SK-N-SH (cell line): ENCODE results near the gene ALKBH8. TPM values are rescaled to one million over a fixed set of nuclear protein-coding genes. Genes with fewer than 3 reads are reported as not detected.

Source experiments
- CTCF ChIA-PET: fragments of 300-600, 350-600 bp; formaldehyde crosslinking; extraction: SDS; loops from one replicate; lab custom pipeline; 2021; lab: Yijun Ruan, JAX
- POLR2A ChIA-PET: fragments of 350-600 bp; sonication (Branson Sonifier 250); formaldehyde crosslinking; extraction: SDS; loops from one replicate; lab custom pipeline; 2020; ENCODE audit warnings: antibody characterized with exemption, inconsistent platforms; lab: Yijun Ruan, JAX
- DNase-seq: peaks from one replicate; pipeline ENCODE4 v3.0.0; 2012
- H2AFZ ChIP-seq: fragments of 200-600 bp; sonication (generic); 2 replicates; pipeline ENCODE4 v1.8.1; 2016; ENCODE audit warnings: antibody characterized with exemption, mild to moderate bottlenecking, low read depth
- H3F3A ChIP-seq: fragments of 200-600 bp; sonication (generic); replicated peaks from 2 replicates; pipeline ENCODE3; 2016; ENCODE audit warnings: antibody characterized with exemption, mild to moderate bottlenecking; ENCODE audit not compliant: insufficient read depth
- H3K27ac ChIP-seq, 2 experiments: fragments of 200-500 bp in 1 of 2; fragments of 200-600 bp in 1 of 2; sonication (Bioruptor generic) in 1 of 2; sonication (generic), shearing (Covaris generic) in 1 of 2; 2 replicates each; pipeline versions ENCODE4 v1.5.1 to v1.6.1; 2014 to 2016; ENCODE audit warnings: low read depth in 2 of 2, inconsistent platforms in 1 of 2, low read length in 1 of 2, mild to moderate bottlenecking in 1 of 2, mixed read lengths in 1 of 2
- H3K27me3 ChIP-seq: fragments of 200-600 bp; sonication (generic), shearing (Covaris generic); 2 replicates; pipeline ENCODE4 v1.6.1; 2016; ENCODE audit warnings: mixed run types; ENCODE audit not compliant: insufficient read depth
- H3K36me3 ChIP-seq, 2 experiments: fragments of 200-500 bp in 1 of 2; fragments of 200-600 bp in 1 of 2; sonication (Bioruptor generic) in 1 of 2; sonication (generic) in 1 of 2; replicated peaks in 1 of 2; 2 replicates each; pipeline versions ENCODE3 to v1.5.1; 2014 to 2016; ENCODE audit warnings: low read length in 1 of 2, mild to moderate bottlenecking in 1 of 2; ENCODE audit not compliant: insufficient read depth in 2 of 2, control insufficient read depth in 1 of 2
- H3K4me1 ChIP-seq, 2 experiments: fragments of 200-500 bp in 1 of 2; fragments of 200-600 bp in 1 of 2; sonication (Bioruptor generic) in 1 of 2; sonication (generic), shearing (Covaris generic) in 1 of 2; 2 replicates each; pipeline versions ENCODE4 v1.5.1 to v1.6.1; 2014 to 2016; ENCODE audit warnings: low read depth in 1 of 2, low read length in 1 of 2, mixed run types in 1 of 2; ENCODE audit not compliant: insufficient read depth in 2 of 2, control insufficient read depth in 1 of 2
- H3K4me2 ChIP-seq: fragments of 200-600 bp; sonication (generic), shearing (Covaris generic); 2 replicates; pipeline ENCODE4 v1.6.1; 2017; ENCODE audit warnings: mixed run types
- H3K4me3 ChIP-seq, 2 experiments: fragments of 200-500 bp in 1 of 2; fragments of 200-600 bp in 1 of 2; sonication (Bioruptor generic) in 1 of 2; sonication (generic), shearing (Covaris generic) in 1 of 2; 2 replicates each; pipeline versions ENCODE4 v1.5.1 to v1.8.1; 2014 to 2016; ENCODE audit warnings: low read depth in 2 of 2, inconsistent platforms in 1 of 2, low read length in 1 of 2, mild to moderate bottlenecking in 1 of 2, mixed read lengths in 1 of 2, moderate library complexity in 1 of 2
- H3K79me2 ChIP-seq: fragments of 200-600 bp; sonication (generic); 2 replicates; pipeline ENCODE4 v1.8.1; 2017; ENCODE audit warnings: mild to moderate bottlenecking; ENCODE audit not compliant: insufficient read depth
- H3K9ac ChIP-seq: fragments of 200-600 bp; sonication (generic); 2 replicates; pipeline ENCODE4 v1.6.1; 2017; ENCODE audit warnings: mixed run types
- H3K9me2 ChIP-seq: fragments of 200-600 bp; sonication (generic); 2 replicates; pipeline ENCODE4 v1.6.1; 2017; ENCODE audit warnings: mixed run types
- H3K9me3 ChIP-seq: fragments of 200-600 bp; sonication (generic); 2 replicates; pipeline ENCODE4 v1.6.1; 2017; ENCODE audit warnings: mixed run types, mild to moderate bottlenecking, moderate library complexity
- H4K20me1 ChIP-seq: fragments of 200-600 bp; sonication (generic); 2 replicates; pipeline ENCODE4 v1.6.1; 2017; ENCODE audit warnings: mild to moderate bottlenecking, mixed run types; ENCODE audit not compliant: insufficient read depth
- ELF1 ChIP-seq: IDR thresholded peaks from 2 replicates; pipeline ENCODE4 v1.4.0; 2012
- EP300 ChIP-seq, 2 experiments: IDR thresholded peaks; 2 replicates each; pipeline versions ENCODE4 v1.4.0 to v1.6.1; 2012; ENCODE audit warnings: borderline replicate concordance in 1 of 2, low read depth in 1 of 2, low read length in 1 of 2
- EZH2phosphoT487 ChIP-seq: fragments of 200-600 bp; sonication (generic); IDR thresholded peaks from 2 replicates; pipeline ENCODE4 v1.6.1; 2017; ENCODE audit warnings: low read depth, mixed run types, mild to moderate bottlenecking, antibody characterized with exemption, moderate library complexity, borderline replicate concordance
- FOXJ3 ChIP-seq: sonication (generic); formaldehyde crosslinking; IDR thresholded peaks from 2 replicates; pipeline ENCODE4 v1.5.1; 2020; ENCODE audit warnings: mild to moderate bottlenecking, missing genetic modification reagents
- JUND ChIP-seq: IDR thresholded peaks from 2 replicates; pipeline ENCODE4 v1.4.0; 2012
- MEF2A ChIP-seq: IDR thresholded peaks from 2 replicates; pipeline ENCODE4 v1.4.0; 2012; ENCODE audit warnings: low read depth, borderline replicate concordance
- NRF1 ChIP-seq: IDR thresholded peaks from 2 replicates; pipeline ENCODE4 v1.6.1; 2012; ENCODE audit warnings: low read depth, mild to moderate bottlenecking, low read length
- RAD21 ChIP-seq: IDR thresholded peaks from 2 replicates; pipeline ENCODE4 v1.6.1; 2012; ENCODE audit warnings: mild to moderate bottlenecking, low read length
- RCOR1 ChIP-seq: fragments of 150-350 bp; IDR thresholded peaks from 2 replicates; pipeline ENCODE4 v1.6.1; 2017; ENCODE audit warnings: antibody characterized with exemption, low read length
- RXRA ChIP-seq: IDR thresholded peaks from 2 replicates; pipeline ENCODE4 v1.4.0; 2012; ENCODE audit warnings: low read depth, mild to moderate bottlenecking, borderline replicate concordance
- TAF1 ChIP-seq: IDR thresholded peaks from 2 replicates; pipeline ENCODE4 v1.6.1; 2012; ENCODE audit warnings: low read depth, mild to moderate bottlenecking, low read length, moderate library complexity, borderline replicate concordance
- TEAD4 ChIP-seq: IDR thresholded peaks from 2 replicates; pipeline ENCODE4 v1.4.0; 2012; ENCODE audit warnings: mild to moderate bottlenecking, borderline replicate concordance; ENCODE audit not compliant: insufficient read depth
- WGBS: methylation state at CpG from one replicate; pipeline ENCODE4 v1.1.6; 2017; ENCODE audit warnings: low lambda C conversion rate; 5-methylcytosine and 5-hydroxymethylcytosine counted together
- polyA plus RNA-seq, 3 experiments: library from polyadenylated mRNA; depleted of rRNA; stranded (reverse); fragments of >200 nt; gene quantifications; 2 replicates each; pipeline ENCODE4 v1.2.3, GENCODE V29; 2012
- TF ChIP-seq, protein P1 (sequence below): IDR thresholded peaks from 2 replicates; pipeline ENCODE4 v1.4.0; 2012; ENCODE audit warnings: low read depth, borderline replicate concordance
- TF ChIP-seq, protein P2 (sequence below): fragments of 200-600 bp; sonication (generic); IDR thresholded peaks from 2 replicates; pipeline ENCODE4 v1.6.1; 2017; ENCODE audit warnings: antibody characterized with exemption, mild to moderate bottlenecking, moderate library complexity
- TF ChIP-seq, protein P3 (sequence below): fragments of 150-350 bp; IDR thresholded peaks from 2 replicates; pipeline ENCODE4 v1.6.1; 2017; ENCODE audit warnings: antibody characterized with exemption, low read length, low read depth, borderline replicate concordance
- TF ChIP-seq, protein P4 (sequence below): fragments of 150-350 bp; IDR thresholded peaks from 2 replicates; pipeline ENCODE4 v1.6.1; 2016; ENCODE audit warnings: mild to moderate bottlenecking, low read depth, low read length

The ALKBH8 gene
- polyA plus RNA-seq, 1 of the 3 experiments (the other 2 are of a cell fraction), result 2.4 TPM

DNA sequence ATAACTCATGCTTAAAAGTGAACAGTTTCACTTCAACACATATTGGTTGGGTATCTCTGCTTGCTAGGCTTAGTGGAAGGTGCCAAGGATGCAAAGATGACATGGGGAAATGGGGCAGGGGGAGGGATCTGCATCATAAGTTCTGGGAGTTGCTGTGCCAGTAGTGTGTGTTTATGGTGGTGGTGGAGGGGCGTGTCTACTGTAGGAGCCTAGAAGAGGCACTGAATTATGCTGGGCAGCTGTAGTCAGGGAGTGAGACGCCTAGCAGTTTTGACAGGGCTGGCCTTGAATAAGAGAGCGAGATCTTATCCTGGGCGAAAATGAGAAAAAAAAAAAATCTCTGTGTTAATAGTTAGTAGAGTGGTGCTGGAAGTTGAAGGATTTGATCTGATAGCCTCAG is 28.4 kb upstream of the ALKBH8 start:
- H3K9me3 ChIP-seq, result no peaks in the 10 kb centered on the region
- TF ChIP-seq RXRA (no peak), MEF2A (no peak), TAF1 (no peak), TEAD4 (no peak), NRF1 (no peak), JUND (no peak), EZH2phosphoT487 (no peak), EP300 (IDR thresholded peaks at IDR 0.05; ENCODE audit: borderline replicate concordance in 1 of 2, low read depth in 1 of 2, low read length in 1 of 2) (no peak), RAD21 (no peak), ELF1 (no peak), RCOR1 (no peak), FOXJ3 (CRISPR knock-in tag) (no peak)
- TF ChIP-seq, protein P1, sequence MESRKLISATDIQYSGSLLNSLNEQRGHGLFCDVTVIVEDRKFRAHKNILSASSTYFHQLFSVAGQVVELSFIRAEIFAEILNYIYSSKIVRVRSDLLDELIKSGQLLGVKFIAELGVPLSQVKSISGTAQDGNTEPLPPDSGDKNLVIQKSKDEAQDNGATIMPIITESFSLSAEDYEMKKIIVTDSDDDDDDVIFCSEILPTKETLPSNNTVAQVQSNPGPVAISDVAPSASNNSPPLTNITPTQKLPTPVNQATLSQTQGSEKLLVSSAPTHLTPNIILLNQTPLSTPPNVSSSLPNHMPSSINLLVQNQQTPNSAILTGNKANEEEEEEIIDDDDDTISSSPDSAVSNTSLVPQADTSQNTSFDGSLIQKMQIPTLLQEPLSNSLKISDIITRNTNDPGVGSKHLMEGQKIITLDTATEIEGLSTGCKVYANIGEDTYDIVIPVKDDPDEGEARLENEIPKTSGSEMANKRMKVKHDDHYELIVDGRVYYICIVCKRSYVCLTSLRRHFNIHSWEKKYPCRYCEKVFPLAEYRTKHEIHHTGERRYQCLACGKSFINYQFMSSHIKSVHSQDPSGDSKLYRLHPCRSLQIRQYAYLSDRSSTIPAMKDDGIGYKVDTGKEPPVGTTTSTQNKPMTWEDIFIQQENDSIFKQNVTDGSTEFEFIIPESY, result no peak
- TF ChIP-seq, protein P2, sequence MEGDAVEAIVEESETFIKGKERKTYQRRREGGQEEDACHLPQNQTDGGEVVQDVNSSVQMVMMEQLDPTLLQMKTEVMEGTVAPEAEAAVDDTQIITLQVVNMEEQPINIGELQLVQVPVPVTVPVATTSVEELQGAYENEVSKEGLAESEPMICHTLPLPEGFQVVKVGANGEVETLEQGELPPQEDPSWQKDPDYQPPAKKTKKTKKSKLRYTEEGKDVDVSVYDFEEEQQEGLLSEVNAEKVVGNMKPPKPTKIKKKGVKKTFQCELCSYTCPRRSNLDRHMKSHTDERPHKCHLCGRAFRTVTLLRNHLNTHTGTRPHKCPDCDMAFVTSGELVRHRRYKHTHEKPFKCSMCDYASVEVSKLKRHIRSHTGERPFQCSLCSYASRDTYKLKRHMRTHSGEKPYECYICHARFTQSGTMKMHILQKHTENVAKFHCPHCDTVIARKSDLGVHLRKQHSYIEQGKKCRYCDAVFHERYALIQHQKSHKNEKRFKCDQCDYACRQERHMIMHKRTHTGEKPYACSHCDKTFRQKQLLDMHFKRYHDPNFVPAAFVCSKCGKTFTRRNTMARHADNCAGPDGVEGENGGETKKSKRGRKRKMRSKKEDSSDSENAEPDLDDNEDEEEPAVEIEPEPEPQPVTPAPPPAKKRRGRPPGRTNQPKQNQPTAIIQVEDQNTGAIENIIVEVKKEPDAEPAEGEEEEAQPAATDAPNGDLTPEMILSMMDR, result no peak
- TF ChIP-seq, protein P3, sequence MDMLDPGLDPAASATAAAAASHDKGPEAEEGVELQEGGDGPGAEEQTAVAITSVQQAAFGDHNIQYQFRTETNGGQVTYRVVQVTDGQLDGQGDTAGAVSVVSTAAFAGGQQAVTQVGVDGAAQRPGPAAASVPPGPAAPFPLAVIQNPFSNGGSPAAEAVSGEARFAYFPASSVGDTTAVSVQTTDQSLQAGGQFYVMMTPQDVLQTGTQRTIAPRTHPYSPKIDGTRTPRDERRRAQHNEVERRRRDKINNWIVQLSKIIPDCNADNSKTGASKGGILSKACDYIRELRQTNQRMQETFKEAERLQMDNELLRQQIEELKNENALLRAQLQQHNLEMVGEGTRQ, result no peak
- TF ChIP-seq, protein P4, sequence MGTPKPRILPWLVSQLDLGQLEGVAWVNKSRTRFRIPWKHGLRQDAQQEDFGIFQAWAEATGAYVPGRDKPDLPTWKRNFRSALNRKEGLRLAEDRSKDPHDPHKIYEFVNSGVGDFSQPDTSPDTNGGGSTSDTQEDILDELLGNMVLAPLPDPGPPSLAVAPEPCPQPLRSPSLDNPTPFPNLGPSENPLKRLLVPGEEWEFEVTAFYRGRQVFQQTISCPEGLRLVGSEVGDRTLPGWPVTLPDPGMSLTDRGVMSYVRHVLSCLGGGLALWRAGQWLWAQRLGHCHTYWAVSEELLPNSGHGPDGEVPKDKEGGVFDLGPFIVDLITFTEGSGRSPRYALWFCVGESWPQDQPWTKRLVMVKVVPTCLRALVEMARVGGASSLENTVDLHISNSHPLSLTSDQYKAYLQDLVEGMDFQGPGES, result no peak
- TF ChIP-seq, all 33 proteins: peak for 0
- no peak for DNase-seq
- no peak overlapping the region for H2AFZ ChIP-seq
- no peaks in the 10 kb centered on the region for H3K36me3 ChIP-seq
- H3K4me3 ChIP-seq, result no peak overlapping the region
- H3K9ac ChIP-seq, result no peak overlapping the region
- no peak overlapping the region for H3K4me2 ChIP-seq
- ChIA-PET POLR2A (no interaction called here), CTCF (interaction anchor here (0.8 to 1.2 kb wide), 5 partner anchors 17 to 177 kb away, joined by 3 to 5 read pairs (median 4); no protein-coding TSS in a partner anchor)
- no peak overlapping the region for H3K27ac ChIP-seq
- H3K27me3 ChIP-seq, result peaks cover 40% of the 10 kb centered on the region
- WGBS, result 22% methylated on average over 4 of the region's 4 CpGs
- no peaks in the 10 kb centered on the region for H3K9me2 ChIP-seq
- H3K4me1 ChIP-seq, result peaks cover 4 to 15% of the 10 kb centered on the region in 2 experiments; a peak in 1 of 4 replicates
- H4K20me1 ChIP-seq, result no peaks in the 10 kb centered on the region
- no peaks in the 10 kb centered on the region for H3F3A ChIP-seq
- H3K79me2 ChIP-seq, result no peaks in the 10 kb centered on the region
